Astrocyte (in vitro differentiated cells and primary cell): ENCODE results near the gene PHC2. TPM values are rescaled to one million over a fixed set of nuclear protein-coding genes. Genes with fewer than 3 reads are reported as not detected.
A peak's percentile ranks its signal among the peaks of the same experiment; 100 is the strongest.

Experiments used
- DNase-seq: peaks from one replicate; pipeline ENCODE4 v3.0.0-alpha.2; 2010; ENCODE audit warnings: low read depth
- FAIRE-seq: peaks from 2 replicates; lab custom pipeline; 2011; peaks lifted over from hg19 to GRCh38; lab: Jason Lieb, UNC
- H2AFZ ChIP-seq: 2 replicates; pipeline ENCODE4 v1.6.0; 2012; ENCODE audit warnings: low read depth, low read length, inconsistent platforms
- H3K27ac ChIP-seq: 2 replicates; pipeline ENCODE4 v1.5.1; 2011; ENCODE audit warnings: low read depth, low read length, inconsistent platforms
- H3K27me3 ChIP-seq: 2 replicates; pipeline ENCODE4 v1.6.0; 2011; ENCODE audit warnings: low read length, inconsistent platforms; ENCODE audit not compliant: insufficient read depth
- H3K36me3 ChIP-seq: 2 replicates; pipeline ENCODE4 v1.5.1; 2011; ENCODE audit warnings: low read length, inconsistent platforms; ENCODE audit not compliant: insufficient read depth
- H3K4me1 ChIP-seq: 2 replicates; pipeline ENCODE4 v1.5.1; 2011; ENCODE audit warnings: low read length, inconsistent platforms; ENCODE audit not compliant: insufficient read depth
- H3K4me2 ChIP-seq: 2 replicates; pipeline ENCODE4 v1.6.0; 2012; ENCODE audit warnings: low read length, inconsistent platforms
- H3K4me3 ChIP-seq: 2 replicates; pipeline ENCODE4 v1.5.1; 2011; ENCODE audit warnings: low read depth, mild to moderate bottlenecking, low read length, inconsistent platforms; ENCODE audit not compliant: insufficient read depth
- H3K79me2 ChIP-seq: 2 replicates; pipeline ENCODE4 v1.6.0; 2012; ENCODE audit warnings: mild to moderate bottlenecking, low read length, inconsistent platforms; ENCODE audit not compliant: insufficient read depth
- H3K9ac ChIP-seq: 2 replicates; pipeline ENCODE4 v1.6.0; 2012; ENCODE audit warnings: mild to moderate bottlenecking, low read length, inconsistent platforms
- H3K9me3 ChIP-seq: 2 replicates; pipeline ENCODE4 v1.5.1; 2012; ENCODE audit warnings: low read depth, mild to moderate bottlenecking, low read length, inconsistent platforms; ENCODE audit not compliant: insufficient read depth
- H4K20me1 ChIP-seq: 2 replicates; pipeline ENCODE4 v1.6.0; 2012; ENCODE audit warnings: low read length, inconsistent platforms; ENCODE audit not compliant: insufficient read depth
- H3K27ac Mint-ChIP-seq: one replicate; pipeline ENCODE4 v1.8.0; 2021; ENCODE audit warnings: mild to moderate bottlenecking, mixed read lengths; ENCODE audit not compliant: unreplicated experiment
- H3K27me3 Mint-ChIP-seq: one replicate; pipeline ENCODE4 v1.8.0; 2021; ENCODE audit warnings: low read depth, mixed read lengths; ENCODE audit not compliant: unreplicated experiment
- H3K36me3 Mint-ChIP-seq: one replicate; pipeline ENCODE4 v1.8.0; 2021; ENCODE audit warnings: low read depth, mixed read lengths; ENCODE audit not compliant: unreplicated experiment
- H3K4me1 Mint-ChIP-seq: one replicate; pipeline ENCODE4 v1.8.0; 2021; ENCODE audit warnings: low read depth, mixed read lengths; ENCODE audit not compliant: unreplicated experiment
- H3K4me3 Mint-ChIP-seq: one replicate; pipeline ENCODE4 v1.8.0; 2021; ENCODE audit warnings: mild to moderate bottlenecking, moderate library complexity, mixed read lengths; ENCODE audit not compliant: unreplicated experiment
- H3K9me3 Mint-ChIP-seq: one replicate; pipeline ENCODE4 v1.8.0; 2021; ENCODE audit warnings: mild to moderate bottlenecking, mixed read lengths; ENCODE audit not compliant: unreplicated experiment
- CTCF ChIP-seq: IDR thresholded peaks from 2 replicates; pipeline ENCODE4 v1.5.1; 2011; ENCODE audit warnings: low read depth, mild to moderate bottlenecking, inconsistent platforms, low read length, moderate library complexity; ENCODE audit not compliant: insufficient read depth
- EZH2 ChIP-seq: IDR thresholded peaks from 2 replicates; pipeline ENCODE4 v1.6.1; 2012; ENCODE audit warnings: mild to moderate bottlenecking, low read length, inconsistent platforms; ENCODE audit not compliant: insufficient read depth
- total RNA-seq: library from RNA; stranded (reverse); gene quantifications from 2 replicates; pipeline ENCODE4 v1.2.1, GENCODE V29; 2021

PHC2 gene
- total RNA-seq, 1 donor from 2014 or later: 113 TPM

GRCh38 chr1:33328817-33329216, 102.1 kb downstream of the PHC2 start:
- H3K27ac ChIP-seq: peak overlapping the region; percentile 27

DNA sequence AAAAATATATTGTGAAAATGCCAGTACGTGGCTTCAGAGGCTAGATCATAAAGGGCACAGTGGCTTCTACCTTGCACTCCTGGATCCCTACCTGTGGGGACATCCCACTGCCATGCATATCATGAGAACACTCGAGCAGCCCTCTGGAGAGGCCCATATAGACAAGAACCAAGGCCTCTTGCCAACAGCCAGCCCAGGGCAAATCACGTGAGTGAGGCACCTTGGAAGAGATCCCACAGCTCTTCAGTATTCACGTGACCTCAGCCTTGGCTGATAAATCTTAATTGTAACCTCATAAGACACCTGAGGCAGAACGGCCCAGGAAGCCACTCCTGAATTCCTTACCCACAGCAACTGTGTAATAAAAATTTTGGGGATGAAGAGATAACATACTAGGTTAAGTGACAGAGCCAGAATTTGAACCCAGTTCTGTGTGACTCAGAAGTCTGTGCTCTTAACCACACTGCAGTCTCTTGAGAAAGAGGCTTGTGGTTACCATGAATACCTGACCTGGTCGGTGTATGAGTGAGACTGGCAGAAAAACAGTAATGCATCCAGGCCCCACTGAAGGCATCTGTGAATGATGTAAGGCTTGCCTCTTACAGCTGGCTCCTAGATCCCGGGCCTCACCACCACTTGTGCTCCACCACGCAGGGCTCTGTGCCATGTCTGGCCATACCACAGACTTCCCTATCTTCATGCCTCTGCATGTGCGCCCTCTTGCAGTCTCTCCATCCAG, 103.1 kb downstream of the PHC2 start:
- H3K27ac Mint-ChIP-seq: peak overlapping the region; percentile 15
- Histone ChIP-seq H3K36me3 (peaks cover 91% of the 10 kb centered on the region), H3K9me3 (no peaks in the 10 kb centered on the region), H3K79me2 (peaks cover 55% of the 10 kb centered on the region), H3K4me2 (no peak overlapping the region), H3K4me1 (peaks cover 26% of the 10 kb centered on the region), H3K27me3 (no peaks in the 10 kb centered on the region), H3K27ac (peak overlapping the region; percentile 65), H2AFZ (no peak overlapping the region), H4K20me1 (peaks cover 100% of the 10 kb centered on the region), H3K9ac (no peak overlapping the region), H3K4me3 (no peak overlapping the region)
- peak; percentile 78 for FAIRE-seq
- TF ChIP-seq EZH2 (no peak), CTCF (no peak)
- peak; percentile 100 for DNase-seq
- no peaks in the 10 kb centered on the region for H3K27me3 Mint-ChIP-seq
- H3K4me3 Mint-ChIP-seq: peak overlapping the region; percentile 50
- no peaks in the 10 kb centered on the region for H3K9me3 Mint-ChIP-seq
- H3K36me3 Mint-ChIP-seq: peaks cover 48% of the 10 kb centered on the region
- H3K4me1 Mint-ChIP-seq: peaks cover 52% of the 10 kb centered on the region

More at GRCh38 chr1:33328817-33329216, 102.1 kb downstream of the PHC2 start:
- H3K4me2 ChIP-seq: no peak overlapping the region
- no peak overlapping the region for H3K4me3 ChIP-seq
- H2AFZ ChIP-seq: no peak overlapping the region
- Mint-ChIP-seq H3K4me3 (peak overlapping the region; percentile 43), H3K36me3 (peaks cover 52% of the 10 kb centered on the region), H3K4me1 (peaks cover 60% of the 10 kb centered on the region), H3K27me3 (no peaks in the 10 kb centered on the region), H3K27ac (peak overlapping the region; percentile 91), H3K9me3 (no peaks in the 10 kb centered on the region)
- TF ChIP-seq CTCF: no peak
- TF ChIP-seq EZH2: no peak
- H3K9me3 ChIP-seq: no peaks in the 10 kb centered on the region
- DNase-seq (no peak), FAIRE-seq (no peak)
- H3K36me3 ChIP-seq: peaks cover 93% of the 10 kb centered on the region
- peaks cover 100% of the 10 kb centered on the region for H4K20me1 ChIP-seq
- H3K27me3 ChIP-seq: no peaks in the 10 kb centered on the region
- H3K4me1 ChIP-seq: peaks cover 27% of the 10 kb centered on the region
- no peak overlapping the region for H3K9ac ChIP-seq
- peaks cover 65% of the 10 kb centered on the region for H3K79me2 ChIP-seq

GRCh38 chr1:33326785-33327184, 104.1 kb downstream of the PHC2 start:
- peaks cover 44% of the 10 kb centered on the region for H3K4me1 Mint-ChIP-seq
- Histone ChIP-seq H3K79me2 (peaks cover 45% of the 10 kb centered on the region), H4K20me1 (peaks cover 100% of the 10 kb centered on the region), H3K9ac (no peak overlapping the region), H3K4me2 (no peak overlapping the region), H3K4me3 (no peak overlapping the region), H3K4me1 (peaks cover 16% of the 10 kb centered on the region), H2AFZ (no peak overlapping the region), H3K27me3 (no peaks in the 10 kb centered on the region), H3K9me3 (no peaks in the 10 kb centered on the region), H3K27ac (no peak overlapping the region), H3K36me3 (peaks cover 83% of the 10 kb centered on the region)
- H3K27ac Mint-ChIP-seq: peak overlapping the region; percentile 15
- no peak overlapping the region for H3K4me3 Mint-ChIP-seq
- H3K27me3 Mint-ChIP-seq: no peaks in the 10 kb centered on the region
- no peak for TF ChIP-seq EZH2
- TF ChIP-seq CTCF: no peak
- no peaks in the 10 kb centered on the region for H3K9me3 Mint-ChIP-seq
- H3K36me3 Mint-ChIP-seq: peaks cover 43% of the 10 kb centered on the region
- FAIRE-seq: no peak
- no peak for DNase-seq
